GM23248 (cell line): Measurements from ENCODE around the gene LGR6. TPM values are rescaled to one million over a fixed set of nuclear protein-coding genes. Genes with fewer than 3 reads are reported as not detected.

ENCODE experiments used
- DNase-seq: peaks from one replicate; pipeline ENCODE4 v3.0.0-alpha.2; 2015
- H2AFZ ChIP-seq: fragments of 200-600 bp; sonication (generic); 2 replicates; pipeline ENCODE4 v1.6.1; 2016; ENCODE audit warnings: antibody characterized with exemption
- H3F3A ChIP-seq: fragments of 200-600 bp; sonication (generic); 2 replicates; pipeline ENCODE4 v1.6.1; 2016; ENCODE audit warnings: mild to moderate bottlenecking, antibody characterized with exemption, mixed run types; ENCODE audit not compliant: insufficient read depth
- H3K27ac ChIP-seq: fragments of 200-600 bp; sonication (generic); 2 replicates; pipeline ENCODE4 v1.5.1; 2016; ENCODE audit warnings: mild to moderate bottlenecking
- H3K27me3 ChIP-seq: fragments of 200-600 bp; sonication (generic); replicated peaks from 2 replicates; pipeline ENCODE4 v1.6.1; 2016; ENCODE audit warnings: mild to moderate bottlenecking; ENCODE audit not compliant: insufficient read depth
- H3K36me3 ChIP-seq: fragments of 200-600 bp; sonication (generic); 2 replicates; pipeline ENCODE4 v1.6.1; 2016; ENCODE audit warnings: low read depth, mild to moderate bottlenecking
- H3K4me1 ChIP-seq: fragments of 200-600 bp; sonication (generic); 2 replicates; pipeline ENCODE4 v1.6.1; 2016; ENCODE audit warnings: mild to moderate bottlenecking; ENCODE audit not compliant: insufficient read depth
- H3K4me2 ChIP-seq: fragments of 200-600 bp; sonication (generic); one replicate; pipeline ENCODE4 v1.6.1; 2016; ENCODE audit warnings: mild to moderate bottlenecking; ENCODE audit not compliant: unreplicated experiment
- H3K4me3 ChIP-seq: fragments of 200-600 bp; sonication (generic); 2 replicates; pipeline ENCODE4 v1.5.1; 2016; ENCODE audit warnings: mild to moderate bottlenecking
- H3K79me2 ChIP-seq: fragments of 200-600 bp; sonication (generic); 2 replicates; pipeline ENCODE4 v1.6.1; 2016; ENCODE audit warnings: mild to moderate bottlenecking; ENCODE audit not compliant: insufficient read depth
- H3K9ac ChIP-seq: fragments of 200-600 bp; sonication (generic); 2 replicates; pipeline ENCODE4 v1.6.1; 2016; ENCODE audit warnings: mild to moderate bottlenecking
- H3K9me2 ChIP-seq: fragments of 200-600 bp; sonication (generic); 2 replicates; pipeline ENCODE4 v1.6.1; 2016; ENCODE audit warnings: mixed run types, mild to moderate bottlenecking, moderate library complexity; ENCODE audit not compliant: insufficient read depth
- H3K9me3 ChIP-seq: fragments of 200-600 bp; sonication (generic); one replicate; pipeline ENCODE4 v1.6.1; 2017; ENCODE audit warnings: low read depth
- H4K20me1 ChIP-seq: fragments of 200-600 bp; sonication (generic); 2 replicates; pipeline ENCODE4 v1.6.0; 2016; ENCODE audit not compliant: insufficient read depth
- EZH2 ChIP-seq: fragments of 200-600 bp; sonication (generic); IDR thresholded peaks from 2 replicates; pipeline ENCODE4 v1.6.1; 2018; ENCODE audit warnings: antibody characterized with exemption, mild to moderate bottlenecking; ENCODE audit not compliant: insufficient read depth, poor library complexity, severe bottlenecking
- EZH2phosphoT487 ChIP-seq: fragments of 200-600 bp; sonication (generic); IDR thresholded peaks from 2 replicates; pipeline ENCODE4 v1.6.1; 2018; ENCODE audit warnings: antibody characterized with exemption, moderate library complexity, mild to moderate bottlenecking, low read depth; ENCODE audit not compliant: insufficient read depth
- WGBS, 2 experiments: methylation state at CpG; one replicate each; pipeline ENCODE4 v1.1.6; 2015 to 2017; ENCODE audit warnings: low lambda C conversion rate in 2 of 2, low coverage in 1 of 2; ENCODE audit errors: missing lambda C conversion rate in 2 of 2; 5-methylcytosine and 5-hydroxymethylcytosine counted together
- in situ Hi-C: fragments of 300-500 bp; cut with MboI; formaldehyde crosslinking; loops from 2 replicates; pipeline ENCODE4 v1.15.0; 2020
- polyA plus RNA-seq: library from polyadenylated mRNA; unstranded; fragments of >200 nt; fragmentation: Nextera tagmentation; extraction: Ambion mirVana; gene quantifications from 2 replicates; pipeline ENCODE4 v1.2.1, GENCODE V29; 2016
- total RNA-seq: library from RNA; depleted of rRNA; stranded (reverse); fragments of >200 nt; shearing (Covaris generic); gene quantifications from 2 replicates; pipeline ENCODE4 v1.2.3, GENCODE V29; 2014

LGR6 gene
- total and polyA plus RNA-seq, 2 experiments from 2014 or later = not detected

DNA sequence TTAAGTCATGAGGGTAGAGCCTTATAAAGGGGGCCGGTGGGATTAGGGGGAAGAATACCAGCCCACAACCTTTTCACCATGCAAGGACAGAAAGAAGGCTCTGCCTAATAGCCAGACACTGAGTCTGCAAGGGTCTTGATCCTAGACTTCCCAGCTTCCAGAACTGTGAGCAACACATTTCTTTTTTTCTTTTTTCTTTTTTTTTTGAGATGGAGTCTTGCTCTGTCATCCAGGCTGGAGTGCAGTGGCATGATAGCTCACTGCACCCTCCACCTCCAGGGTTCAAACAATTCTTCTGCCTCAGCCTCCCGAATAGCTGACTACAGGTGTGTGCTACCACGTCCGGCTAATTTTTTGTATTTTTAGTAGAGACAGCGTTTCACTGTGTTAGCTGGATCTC is 47.3 kb upstream of the LGR6 start:
- Histone ChIP-seq H3K79me2 (peaks cover 38% of the 10 kb centered on the region), H3K9ac (no peak overlapping the region), H3K36me3 (no peaks in the 10 kb centered on the region), H3K9me2 (no peaks in the 10 kb centered on the region), H3K9me3 (no peaks in the 10 kb centered on the region), H3F3A (no peaks in the 10 kb centered on the region), H4K20me1 (peaks cover 5% of the 10 kb centered on the region), H3K27me3 (no peaks in the 10 kb centered on the region), H3K4me3 (no peak overlapping the region), H2AFZ (no peak overlapping the region), H3K4me2 (no peak overlapping the region), H3K4me1 (peaks cover 9% of the 10 kb centered on the region; the same call in 1 of the 2 replicates), H3K27ac (no peak overlapping the region)
- WGBS, 2 experiments = 92 to 97% methylated on average over 5 of the region's 5 CpGs
- TF ChIP-seq EZH2phosphoT487 (no peak), EZH2 (no peak)
- in situ Hi-C loops = no loop called here
- DNase-seq = no peak

- in situ Hi-C loops = no loop called here
- no peak overlapping the region for H3K9ac ChIP-seq
- H3K27me3 ChIP-seq = no peaks in the 10 kb centered on the region
- no peak overlapping the region for H3K4me3 ChIP-seq
- H3F3A ChIP-seq = no peaks in the 10 kb centered on the region
- H3K4me1 ChIP-seq = peaks cover 9% of the 10 kb centered on the region; the same call in 1 of the 2 replicates
- H3K36me3 ChIP-seq = no peaks in the 10 kb centered on the region
- no peak for TF ChIP-seq EZH2phosphoT487
- no peak for TF ChIP-seq EZH2
- H3K27ac ChIP-seq = no peak overlapping the region
- 63 to 70% methylated on average over 3 of the region's 3 CpGs for whole genome bisulfite sequencing, 2 experiments
- no peaks in the 10 kb centered on the region for H3K9me3 ChIP-seq
- H3K79me2 ChIP-seq = peaks cover 31% of the 10 kb centered on the region
- peaks cover 2% of the 10 kb centered on the region for H4K20me1 ChIP-seq
- no peak overlapping the region for H2AFZ ChIP-seq
- no peak for DNase-seq
- H3K4me2 ChIP-seq = no peak overlapping the region
- H3K9me2 ChIP-seq = no peaks in the 10 kb centered on the region
These were observed 46.6 kb upstream of the LGR6 start for GRCh38 chr1:202146993-202147392.

DNA sequence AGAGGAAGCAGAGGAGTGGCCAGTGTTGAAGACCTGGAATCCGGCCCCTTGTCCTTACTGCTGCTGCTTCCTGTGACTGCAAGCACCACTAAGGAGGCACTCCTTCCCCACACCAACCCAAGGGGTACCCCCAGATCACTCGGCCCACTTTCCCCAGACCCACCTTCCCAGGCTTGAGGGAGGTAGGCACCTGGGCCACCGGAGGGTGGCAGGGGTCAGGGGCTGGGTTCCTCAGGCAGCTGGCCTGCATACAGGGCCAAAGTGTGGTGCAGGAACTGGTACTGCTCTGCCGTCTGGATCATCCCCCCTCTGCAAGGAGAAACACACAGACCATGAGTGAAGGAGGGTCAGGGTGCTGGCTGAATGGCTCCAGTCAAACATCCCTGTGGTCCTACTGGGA is 45.2 kb upstream of the LGR6 start:
- Histone ChIP-seq H3K4me1 (peaks cover 9% of the 10 kb centered on the region; the same call in 1 of the 2 replicates), H3K9ac (no peak overlapping the region), H2AFZ (no peak overlapping the region), H3K36me3 (no peaks in the 10 kb centered on the region), H3K27ac (no peak overlapping the region), H3K9me3 (no peaks in the 10 kb centered on the region), H3K4me2 (no peak overlapping the region), H3K27me3 (0 out of 2 replicates have a peak, but pooled peaks cover 5% of the 10 kb centered on the region), H4K20me1 (no peaks in the 10 kb centered on the region), H3K4me3 (no peak overlapping the region), H3K79me2 (peaks cover 17% of the 10 kb centered on the region), H3F3A (no peaks in the 10 kb centered on the region), H3K9me2 (no peaks in the 10 kb centered on the region)
- DNase-seq = no peak
- in situ Hi-C loops = no loop called here
- TF ChIP-seq EZH2phosphoT487 = no peak
- no peak for TF ChIP-seq EZH2
- 68 to 82% methylated on average over 4 of the region's 4 CpGs for WGBS, 2 experiments

DNA sequence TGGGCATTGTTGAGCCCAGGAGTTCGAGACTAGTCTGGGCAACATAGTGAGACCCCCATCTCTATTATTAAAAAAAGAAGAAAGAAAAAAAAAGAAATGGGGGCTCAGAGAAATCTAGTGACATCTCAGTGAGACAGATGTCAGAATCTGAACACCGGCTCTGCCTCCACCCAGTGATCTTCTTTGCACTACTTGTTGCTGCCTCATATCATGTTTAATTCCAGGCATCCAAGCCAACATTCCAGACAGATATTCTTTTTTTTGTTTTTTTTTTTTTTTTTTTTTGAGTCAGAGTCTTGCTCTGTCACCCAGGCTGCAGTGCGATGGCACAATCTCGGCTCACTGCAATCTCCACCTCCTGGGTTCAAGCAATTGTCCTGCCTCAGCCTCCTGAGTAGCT is 44.0 kb upstream of the LGR6 start:
- no peak overlapping the region for H3K9ac ChIP-seq
- H4K20me1 ChIP-seq = no peaks in the 10 kb centered on the region
- peak overlapping the region; percentile 31 for H3K4me2 ChIP-seq
- H3K27ac ChIP-seq = no peak overlapping the region
- 32 to 47% methylated on average over 4 of the region's 4 CpGs for WGBS, 2 experiments
- H3F3A ChIP-seq = no peaks in the 10 kb centered on the region
- 0 out of 2 replicates have a peak, but pooled peaks cover 10% of the 10 kb centered on the region for H3K79me2 ChIP-seq
- TF ChIP-seq EZH2 = no peak
- no peak for TF ChIP-seq EZH2phosphoT487
- DNase-seq = peak; percentile 71
- in situ Hi-C loops = no loop called here
- no peaks in the 10 kb centered on the region for H3K36me3 ChIP-seq
- H3K9me3 ChIP-seq = no peaks in the 10 kb centered on the region
- H2AFZ ChIP-seq = no peak overlapping the region
- H3K27me3 ChIP-seq = 0 out of 2 replicates have a peak, but pooled peaks cover 5% of the 10 kb centered on the region
- peaks cover 9% of the 10 kb centered on the region; the same call in 1 of the 2 replicates for H3K4me1 ChIP-seq
- H3K4me3 ChIP-seq = no peak overlapping the region
- no peaks in the 10 kb centered on the region for H3K9me2 ChIP-seq
